ENCODE measurements around the gene FOXF1. TPM values are rescaled to one million over a fixed set of nuclear protein-coding genes. Genes with fewer than 3 reads are reported as not detected.

FOXF1 gene
- total RNA-seq, 1 experiment from 2014 or later, result 0.10 TPM

- Histone ChIP-seq H3K27ac (ENCODE audit: low read length) (no peak overlapping the region), H3K27me3 (ENCODE audit: control insufficient read depth, insufficient read depth, low read length) (no peaks in the 10 kb centered on the region), H3K4me1 (ENCODE audit: control insufficient read depth, insufficient read depth, low read length) (no peaks in the 10 kb centered on the region), H3K36me3 (ENCODE audit: control insufficient read depth, insufficient read depth, low read length) (no peaks in the 10 kb centered on the region), H3K9me3 (ENCODE audit: control insufficient read depth, insufficient read depth, low read depth, low read length) (no peaks in the 10 kb centered on the region), H3K4me3 (ENCODE audit: low read depth in 2 of 2, low read length in 2 of 2) (no peak overlapping the region)
- ChIA-PET POLR2A (no interaction called here), CTCF (no interaction called here)
- in situ Hi-C loops (cut with HindIII; ENCODE audit: low pct_unique_long_range_greater_than_20kb, low sequenced_read_pairs), result no loop called here
- no TSS peak for BruUV-seq (replicated peaks)
- ATAC-seq (no peak), DNase-seq (ENCODE audit: low read depth, low spot score) (no peak)
- TF ChIP-seq CTCF (IDR thresholded peaks at IDR 0.05), result no peak
- TF ChIP-seq POLR2AphosphoS5 (IDR thresholded peaks at IDR 0.05; ENCODE audit: low read depth, low read length), result no peak
- TF ChIP-seq TCF7L2 (IDR thresholded peaks at IDR 0.05; ENCODE audit: low read depth, low read length), result no peak
- TF ChIP-seq REST (IDR thresholded peaks at IDR 0.05; ENCODE audit: insufficient read depth in 1 of 2, low read depth in 2 of 2, low read length in 1 of 2), result no peak
- TF ChIP-seq SIN3A (IDR thresholded peaks at IDR 0.05; ENCODE audit: borderline replicate concordance, insufficient read depth, low read depth, low read length), result no peak
- intact Hi-C loops (cut with micrococcal nuclease; ENCODE audit: unreplicated experiment), result loop anchor here (5.0 kb wide), 1 partner anchor 180 kb away; no protein-coding TSS in a partner anchor
Observed at GRCh38 chr16:86522634-86523033, 12.3 kb downstream of the FOXF1 start.

- intact Hi-C loops (cut with micrococcal nuclease; ENCODE audit: unreplicated experiment) (loop anchor here (5.0 kb wide), 1 partner anchor 181 kb away; no protein-coding TSS in a partner anchor), in situ Hi-C loops (cut with HindIII; ENCODE audit: low pct_unique_long_range_greater_than_20kb, low sequenced_read_pairs) (no loop called here)
- TF ChIP-seq CTCF (IDR thresholded peaks at IDR 0.05) (no peak), SIN3A (IDR thresholded peaks at IDR 0.05; ENCODE audit: borderline replicate concordance, insufficient read depth, low read depth, low read length) (no peak), POLR2AphosphoS5 (IDR thresholded peaks at IDR 0.05; ENCODE audit: low read depth, low read length) (no peak), REST (IDR thresholded peaks at IDR 0.05; ENCODE audit: insufficient read depth in 1 of 2, low read depth in 2 of 2, low read length in 1 of 2) (no peak), TCF7L2 (IDR thresholded peaks at IDR 0.05; ENCODE audit: low read depth, low read length) (no peak)
- ChIA-PET POLR2A (no interaction called here), CTCF (no interaction called here)
- Histone ChIP-seq H3K4me3 (ENCODE audit: low read depth in 2 of 2, low read length in 2 of 2) (no peak overlapping the region), H3K4me1 (ENCODE audit: control insufficient read depth, insufficient read depth, low read length) (no peaks in the 10 kb centered on the region), H3K9me3 (ENCODE audit: control insufficient read depth, insufficient read depth, low read depth, low read length) (no peaks in the 10 kb centered on the region), H3K27me3 (ENCODE audit: control insufficient read depth, insufficient read depth, low read length) (no peaks in the 10 kb centered on the region), H3K27ac (ENCODE audit: low read length) (no peak overlapping the region), H3K36me3 (ENCODE audit: control insufficient read depth, insufficient read depth, low read length) (no peaks in the 10 kb centered on the region)
- ATAC-seq (no peak), DNase-seq (ENCODE audit: low read depth, low spot score) (no peak)
- BruUV-seq (replicated peaks), result no TSS peak
Observed at GRCh38 chr16:86523166-86523740, 12.9 kb downstream of the FOXF1 start.

Measured in Panc1 (cell line).